Endothelial cell of umbilical vein (primary cell): ENCODE results near the gene NTN4. TPM values are rescaled to one million over a fixed set of nuclear protein-coding genes. Genes with fewer than 3 reads are reported as not detected.
A peak's percentile ranks its signal among the peaks of the same experiment; 100 is the strongest.

Source experiments
- BruUV-seq: library from RNA; stranded (reverse); fragments of 400-500 nt; replicated peaks from 2 replicates; lab custom pipeline; 2021; lab: Mats Ljungman, UMichigan
- CTCF ChIA-PET: fragments of 300-600, 350-600 bp; sonication (Branson Sonifier 250); formaldehyde crosslinking; loops from one replicate; lab custom pipeline; 2021; ENCODE audit warnings: antibody characterized with exemption, inconsistent platforms; lab: Charles Lee
- POLR2A ChIA-PET: fragments of 300-600, 350-600 bp; sonication (Branson Sonifier 250); formaldehyde crosslinking; loops from one replicate; lab custom pipeline; 2021; ENCODE audit warnings: antibody characterized with exemption, inconsistent platforms; lab: Charles Lee
- DNase-seq: peaks from one replicate; pipeline ENCODE4 v3.0.0-alpha.2; 2011; ENCODE audit warnings: low read depth, low spot score
- FAIRE-seq: peaks from 2 replicates; lab custom pipeline; 2011; peaks lifted over from hg19 to GRCh38; lab: Jason Lieb, UNC
- H2AFZ ChIP-seq: 2 replicates; pipeline ENCODE4 v1.6.0; 2012; ENCODE audit warnings: low read depth, low read length, control low read depth, inconsistent platforms
- H3K27ac ChIP-seq: 2 replicates; pipeline ENCODE4 v1.5.1; 2011; ENCODE audit warnings: low read depth, mild to moderate bottlenecking, control low read depth, low read length, moderate library complexity; ENCODE audit not compliant: insufficient read depth
- H3K27me3 ChIP-seq, 2 experiments: 2 replicates each; pipeline versions ENCODE4 v1.6.0 to v1.6.1; 2011; ENCODE audit warnings: low read length in 2 of 2, mixed read lengths in 1 of 2; ENCODE audit not compliant: control insufficient read depth in 2 of 2, insufficient read depth in 2 of 2
- H3K36me3 ChIP-seq, 2 experiments: 2 replicates in 1 of 2; 3 replicates in 1 of 2; pipeline ENCODE4 v1.5.1; 2011; ENCODE audit warnings: low read length in 2 of 2, mild to moderate bottlenecking in 1 of 2, moderate library complexity in 1 of 2; ENCODE audit not compliant: control insufficient read depth in 2 of 2, insufficient read depth in 2 of 2; ENCODE audit errors: extremely low read depth in 1 of 2
- H3K4me1 ChIP-seq: 3 replicates; pipeline ENCODE4 v1.5.1; 2011; ENCODE audit warnings: mild to moderate bottlenecking, low read length; ENCODE audit not compliant: control insufficient read depth, insufficient read depth; ENCODE audit errors: extremely low read depth
- H3K4me2 ChIP-seq: 2 replicates; pipeline ENCODE4 v1.6.1; 2011; ENCODE audit warnings: low read length, control low read depth, mixed read lengths; ENCODE audit not compliant: insufficient read depth
- H3K4me3 ChIP-seq, 3 experiments: fragments of 200-600 bp in 1 of 3; sonication (generic), shearing (Covaris generic) in 1 of 3; replicated peaks in 1 of 3; 2 replicates each; pipeline ENCODE4 v1.5.1; 2011 to 2016; ENCODE audit warnings: control low read depth in 3 of 3, low read length in 3 of 3, mild to moderate bottlenecking in 2 of 3, inconsistent platforms in 1 of 3, low read depth in 1 of 3, moderate library complexity in 1 of 3; ENCODE audit not compliant: insufficient read depth in 1 of 3
- H3K79me2 ChIP-seq: 2 replicates; pipeline ENCODE4 v1.6.0; 2012; ENCODE audit warnings: low read length, inconsistent platforms; ENCODE audit not compliant: control insufficient read depth, insufficient read depth
- H3K9ac ChIP-seq: replicated peaks from 2 replicates; pipeline ENCODE3; 2011; ENCODE audit warnings: low read length, control low read depth; ENCODE audit not compliant: insufficient read depth; ENCODE audit errors: extremely low read depth
- H3K9me1 ChIP-seq: replicated peaks from 3 replicates; pipeline ENCODE4 v1.6.0; 2011; ENCODE audit warnings: mild to moderate bottlenecking, low read length; ENCODE audit not compliant: control insufficient read depth, insufficient read depth; ENCODE audit errors: extremely low read depth
- H3K9me3 ChIP-seq: replicated peaks from 2 replicates; pipeline ENCODE4 v1.5.1; 2012; ENCODE audit warnings: low read length, inconsistent platforms; ENCODE audit not compliant: control insufficient read depth, insufficient read depth
- H4K20me1 ChIP-seq: replicated peaks from 2 replicates; pipeline ENCODE3; 2011; ENCODE audit warnings: mild to moderate bottlenecking, low read length; ENCODE audit not compliant: control insufficient read depth, insufficient read depth; ENCODE audit errors: extremely low read depth
- CTCF ChIP-seq, 2 donors: IDR thresholded peaks; 1 replicate in 1 of 2; 2 replicates in 1 of 2; pipeline ENCODE4 v1.5.1; 2011; ENCODE audit warnings: low read length in 2 of 2, mild to moderate bottlenecking in 2 of 2, moderate library complexity in 2 of 2, control low read depth in 1 of 2, inconsistent platforms in 1 of 2, low read depth in 1 of 2; ENCODE audit not compliant: insufficient read depth in 1 of 2; ENCODE audit errors: extremely low read depth in 1 of 2
- EZH2 ChIP-seq: IDR thresholded peaks from 2 replicates; pipeline ENCODE4 v1.6.1; 2012; ENCODE audit warnings: borderline replicate concordance, low read depth, mild to moderate bottlenecking, moderate library complexity, low read length, inconsistent platforms; ENCODE audit not compliant: severe bottlenecking
- FOS ChIP-seq: IDR thresholded peaks from 2 replicates; pipeline ENCODE4 v1.6.1; 2011; ENCODE audit warnings: mild to moderate bottlenecking, low read length, moderate library complexity, borderline replicate concordance; ENCODE audit not compliant: insufficient read depth
- JUN ChIP-seq: IDR thresholded peaks from 2 replicates; pipeline ENCODE4 v1.6.1; 2011; ENCODE audit warnings: borderline replicate concordance, low read depth; ENCODE audit not compliant: insufficient read length, insufficient read depth
- MYC ChIP-seq: IDR thresholded peaks from one replicate; pipeline ENCODE4 v1.6.1; 2011; ENCODE audit warnings: mild to moderate bottlenecking, low read depth, low read length
- POLR2A ChIP-seq: IDR thresholded peaks from 2 replicates; pipeline ENCODE4 v1.6.1; 2012; ENCODE audit warnings: low read depth, mild to moderate bottlenecking, control low read depth, low read length
- POLR2AphosphoS5 ChIP-seq: IDR thresholded peaks from 2 replicates; pipeline ENCODE4 v1.6.1; 2012; ENCODE audit warnings: low read depth, mild to moderate bottlenecking, control low read depth, low read length, moderate library complexity; ENCODE audit not compliant: insufficient read depth
- dilution Hi-C: fragments of 300-500 bp; cut with MboI; formaldehyde crosslinking; loops from one replicate; pipeline ENCODE4 v1.15.0; 2019; ENCODE audit warnings: low sequenced_read_pairs; ENCODE audit not compliant: extremely low pct_ligation_motif_present
- intact Hi-C: fragments of 100-400 bp; cut with micrococcal nuclease; formaldehyde crosslinking; loops from one replicate; pipeline ENCODE4 v1.10.0; 2022
- polyA plus RNA-seq, 4 experiments: library from polyadenylated mRNA; depleted of rRNA in 3 of 4; stranded (reverse) in 3 of 4; unstranded in 1 of 4; fragments of >200 nt; gene quantifications; 2 replicates each; pipeline versions ENCODE4 v1.2.1 to v1.2.3, GENCODE V29; 2011 to 2012; ENCODE audit warnings: missing spikeins in 1 of 4
- total RNA-seq: library from RNA; stranded (reverse); gene quantifications from 2 replicates; pipeline ENCODE4 v1.2.3, GENCODE V29; 2021

Gene NTN4
- total and polyA plus RNA-seq, 2 donors (not counting 3 experiments of a cell fraction or from before 2014, with no cell fraction given): 120 to 317 TPM

- POLR2A ChIA-PET: no interaction called here
- no peak for DNase-seq
- H4K20me1 ChIP-seq: no peaks in the 10 kb centered on the region
- intact Hi-C loops: loop anchor here (5.0 kb wide), 1 partner anchor 139 kb away; no protein-coding TSS in a partner anchor
- H3K9ac ChIP-seq: no peak overlapping the region
- no peaks in the 10 kb centered on the region for H3K9me1 ChIP-seq
- TF ChIP-seq CTCF (IDR thresholded peaks at IDR 0.05; ENCODE audit: extremely low read depth in 1 of 2, insufficient read depth in 1 of 2, low read depth in 1 of 2, low read length in 2 of 2) (peak in 1 of 2 donors; percentile 9), POLR2A (no peak), FOS (no peak)
- no peaks in the 10 kb centered on the region for H3K9me3 ChIP-seq
- BruUV-seq: no TSS peak
- CTCF ChIA-PET: no interaction called here
- H3K4me1 ChIP-seq: peaks cover 13% of the 10 kb centered on the region
- H3K27me3 ChIP-seq: no peaks in the 10 kb centered on the region
- H3K27ac ChIP-seq: no peak overlapping the region
- dilution Hi-C loops: no loop called here
- no peak overlapping the region for H3K4me3 ChIP-seq
- no peak for FAIRE-seq
- no peaks in the 10 kb centered on the region for H3K79me2 ChIP-seq
- no peak overlapping the region for H2AFZ ChIP-seq
- H3K4me2 ChIP-seq: no peak overlapping the region
- peaks cover 0 to 2% of the 10 kb centered on the region in 2 experiments for H3K36me3 ChIP-seq
These were observed 69.2 kb downstream of the NTN4 start for GRCh38 chr12:95721320-95721719.

GRCh38 chr12:95720146-95720545 lies 70.4 kb downstream of the NTN4 start:
- dilution Hi-C loops (no loop called here), intact Hi-C loops (loop anchor here (5.0 kb wide), 1 partner anchor 138 kb away; no protein-coding TSS in a partner anchor)
- BruUV-seq: no TSS peak
- Histone ChIP-seq H3K4me3 (no peak overlapping the region), H3K4me2 (no peak overlapping the region), H3K79me2 (no peaks in the 10 kb centered on the region), H3K9me1 (no peaks in the 10 kb centered on the region), H3K27me3 (no peaks in the 10 kb centered on the region), H3K36me3 (peaks cover 0 to 2% of the 10 kb centered on the region in 2 experiments), H2AFZ (no peak overlapping the region), H3K4me1 (peaks cover 13% of the 10 kb centered on the region), H3K27ac (no peak overlapping the region), H3K9me3 (no peaks in the 10 kb centered on the region), H3K9ac (no peak overlapping the region), H4K20me1 (no peaks in the 10 kb centered on the region)
- TF ChIP-seq POLR2AphosphoS5 (no peak), MYC (no peak), JUN (no peak), EZH2 (no peak)
- CTCF ChIA-PET: no interaction called here
- DNase-seq (no peak), FAIRE-seq (no peak)
- POLR2A ChIA-PET: no interaction called here
